ENCODE measurements around the gene KIR2DL1.
"Not testable (repeated sequence)": the region's sequence is repeated elsewhere in the genome, so short reads cannot be mapped to it uniquely, and the experiment has no call there.

The KIR2DL1 gene

GRCh38 chr19:54731191-54731590, 38.4 kb upstream of the KIR2DL1 start:
- no peak for TF ChIP-seq CTCF (IDR thresholded peaks at IDR 0.05)

GRCh38 chr19:54738306-54738705, 31.3 kb upstream of the KIR2DL1 start, which contains the start of gene KIR2DL3:
KIR2DL3 (plus strand) TSS chr19:54738513; CDS start chr19:54738546, 33 bp downstream.
- TF ChIP-seq CTCF (IDR thresholded peaks at IDR 0.05): not testable (repeated sequence)

GRCh38 chr19:54738715-54739114, 30.9 kb upstream of the KIR2DL1 start:
- no peak for TF ChIP-seq CTCF (IDR thresholded peaks at IDR 0.05)

- TF ChIP-seq CTCF (IDR thresholded peaks at IDR 0.05): no peak
Measured at GRCh38 chr19:54739587-54740497, 29.8 kb upstream of the KIR2DL1 start.

- no peak for TF ChIP-seq CTCF (IDR thresholded peaks at IDR 0.05)
Measured at GRCh38 chr19:54790711-54791110, 21.1 kb downstream of the KIR2DL1 start.

GRCh38 chr19:54791476-54791875, 21.9 kb downstream of the KIR2DL1 start:
- no peak for TF ChIP-seq CTCF (IDR thresholded peaks at IDR 0.05)

GRCh38 chr19:54792814-54793213, 23.2 kb downstream of the KIR2DL1 start:
- no peak for TF ChIP-seq CTCF (IDR thresholded peaks at IDR 0.05)
